ENCODE data around the gene PLXND1. TPM values are rescaled to one million over a fixed set of nuclear protein-coding genes. Genes with fewer than 3 reads are reported as not detected.

Gene PLXND1
- total RNA-seq, 4 donors from 2014 or later = 191 to 351 (median 205) TPM

DNA sequence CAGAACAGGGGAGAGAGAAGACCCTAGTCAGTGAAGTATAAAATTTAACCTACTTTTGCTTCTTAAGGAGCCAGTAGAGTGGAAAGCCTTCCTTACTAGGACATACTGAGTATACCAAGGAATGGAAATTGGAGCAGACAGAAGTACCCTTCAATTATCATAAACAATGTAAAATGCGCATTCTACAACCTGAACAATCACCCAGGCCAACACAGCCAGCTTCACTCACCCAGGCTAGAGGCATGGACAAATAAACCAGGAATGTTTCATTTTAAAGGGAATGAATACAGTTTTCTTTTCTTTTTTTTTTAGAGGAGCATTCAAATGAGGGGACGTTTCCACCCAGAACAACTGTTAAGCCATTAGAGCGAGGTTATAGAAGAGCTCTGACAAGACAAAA is 41.9 kb upstream of the PLXND1 start:
- TF ChIP-seq, protein P1, sequence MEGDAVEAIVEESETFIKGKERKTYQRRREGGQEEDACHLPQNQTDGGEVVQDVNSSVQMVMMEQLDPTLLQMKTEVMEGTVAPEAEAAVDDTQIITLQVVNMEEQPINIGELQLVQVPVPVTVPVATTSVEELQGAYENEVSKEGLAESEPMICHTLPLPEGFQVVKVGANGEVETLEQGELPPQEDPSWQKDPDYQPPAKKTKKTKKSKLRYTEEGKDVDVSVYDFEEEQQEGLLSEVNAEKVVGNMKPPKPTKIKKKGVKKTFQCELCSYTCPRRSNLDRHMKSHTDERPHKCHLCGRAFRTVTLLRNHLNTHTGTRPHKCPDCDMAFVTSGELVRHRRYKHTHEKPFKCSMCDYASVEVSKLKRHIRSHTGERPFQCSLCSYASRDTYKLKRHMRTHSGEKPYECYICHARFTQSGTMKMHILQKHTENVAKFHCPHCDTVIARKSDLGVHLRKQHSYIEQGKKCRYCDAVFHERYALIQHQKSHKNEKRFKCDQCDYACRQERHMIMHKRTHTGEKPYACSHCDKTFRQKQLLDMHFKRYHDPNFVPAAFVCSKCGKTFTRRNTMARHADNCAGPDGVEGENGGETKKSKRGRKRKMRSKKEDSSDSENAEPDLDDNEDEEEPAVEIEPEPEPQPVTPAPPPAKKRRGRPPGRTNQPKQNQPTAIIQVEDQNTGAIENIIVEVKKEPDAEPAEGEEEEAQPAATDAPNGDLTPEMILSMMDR (IDR thresholded peaks at IDR 0.05; ENCODE audit: low read depth) = no peak

DNA sequence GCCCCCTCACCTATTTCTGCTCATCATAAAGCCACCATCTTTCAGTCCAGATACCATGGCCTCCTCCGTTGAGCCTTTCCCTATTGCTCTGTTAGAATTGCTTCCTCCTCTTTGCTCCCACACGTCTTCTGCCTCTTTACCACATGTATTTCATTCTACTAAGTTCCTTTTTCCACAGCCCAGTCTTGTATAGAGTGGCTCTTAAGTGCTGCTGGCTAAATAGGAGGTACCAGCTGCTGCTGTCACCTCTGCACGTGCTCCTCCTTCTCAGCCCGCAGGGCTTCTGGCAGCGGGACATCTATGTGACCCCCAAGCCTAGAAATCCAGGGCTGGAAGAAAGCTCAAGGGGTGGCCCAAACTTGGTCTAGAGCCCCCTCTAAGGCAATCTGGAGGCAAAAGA is 38.8 kb upstream of the PLXND1 start:
- TF ChIP-seq, protein P1 (IDR thresholded peaks at IDR 0.05; ENCODE audit: low read depth) = no peak

DNA sequence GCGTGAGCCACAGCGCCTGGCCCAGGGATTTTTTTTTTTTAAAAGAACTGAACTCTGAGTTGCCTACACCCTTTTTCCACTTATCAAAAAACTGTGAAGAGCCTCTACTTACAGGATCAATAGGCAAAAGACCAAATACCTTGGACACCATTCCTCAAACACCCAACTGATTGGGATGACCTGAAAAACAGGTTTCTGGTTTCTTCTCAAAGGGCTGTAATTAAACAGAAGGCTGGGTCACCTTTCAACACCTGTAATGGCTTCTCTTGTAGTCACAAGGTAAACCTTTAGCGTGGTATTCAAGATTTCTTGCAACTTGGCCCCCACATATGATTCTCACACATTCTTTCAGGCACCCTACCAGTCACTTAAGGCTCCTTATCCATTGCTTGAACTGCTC is 38.4 kb upstream of the PLXND1 start:
- TF ChIP-seq, protein P1 (IDR thresholded peaks at IDR 0.05; ENCODE audit: low read depth) = no peak

DNA sequence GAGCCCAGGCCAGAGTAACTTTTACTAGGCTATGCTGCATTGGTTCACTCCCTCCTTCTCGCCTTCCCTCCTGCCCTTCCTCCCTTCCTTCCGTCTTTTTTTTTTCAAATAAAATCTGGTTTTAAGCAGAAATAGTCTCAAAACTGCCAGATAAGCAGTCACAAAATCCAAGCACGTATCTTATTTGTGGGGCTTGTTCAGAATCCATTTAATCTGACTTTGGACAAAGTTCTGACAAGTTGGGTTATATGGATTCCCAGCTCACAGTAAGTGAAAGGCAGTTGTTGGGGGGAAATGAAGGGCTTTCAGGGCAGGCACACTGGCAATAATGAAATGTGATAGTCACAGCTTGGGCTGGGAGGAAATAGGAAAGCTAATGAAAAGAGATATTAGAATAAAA is 32.0 kb upstream of the PLXND1 start:
- TF ChIP-seq, protein P1 (IDR thresholded peaks at IDR 0.05; ENCODE audit: low read depth) = no peak

DNA sequence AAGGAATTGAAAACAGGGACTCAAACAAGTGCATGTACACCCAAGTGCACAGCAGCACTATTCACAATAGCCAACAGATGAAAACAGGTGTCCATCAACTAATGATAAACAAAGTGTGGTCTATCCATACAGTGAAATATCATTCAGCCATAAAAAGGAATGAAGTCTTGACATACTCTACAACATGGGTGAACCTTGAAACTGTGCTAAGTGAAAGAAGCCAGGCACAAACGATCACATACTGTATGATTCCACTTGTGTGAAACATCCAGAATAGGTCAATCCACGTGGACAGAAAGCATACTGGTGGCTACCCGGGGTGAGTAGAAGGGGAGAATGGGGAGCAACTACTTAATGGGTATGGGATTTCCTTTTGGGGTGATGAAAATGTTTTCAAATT is 29.6 kb upstream of the PLXND1 start:
- TF ChIP-seq, protein P1 (IDR thresholded peaks at IDR 0.05; ENCODE audit: low read depth) = no peak

DNA sequence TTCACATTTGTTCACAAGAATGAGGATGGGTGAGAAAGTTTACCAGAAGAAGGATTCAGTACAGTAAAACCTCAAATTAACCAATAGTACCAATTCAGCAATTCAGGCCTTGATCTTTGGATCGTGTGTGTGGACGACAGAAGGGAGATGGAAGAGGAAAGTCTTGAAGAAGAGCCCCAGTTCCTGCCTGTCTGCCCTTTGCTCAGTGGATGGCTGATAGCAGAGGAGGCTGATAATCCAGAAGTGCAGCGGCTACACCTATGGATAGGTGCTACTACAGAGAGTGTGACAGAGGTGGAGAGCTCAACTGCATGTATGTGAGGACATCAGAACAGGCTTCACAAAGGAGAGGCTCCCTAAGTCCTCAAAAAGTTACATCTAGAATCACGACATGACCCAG is 29.2 kb upstream of the PLXND1 start:
- TF ChIP-seq, protein P1 (IDR thresholded peaks at IDR 0.05; ENCODE audit: low read depth) = no peak

DNA sequence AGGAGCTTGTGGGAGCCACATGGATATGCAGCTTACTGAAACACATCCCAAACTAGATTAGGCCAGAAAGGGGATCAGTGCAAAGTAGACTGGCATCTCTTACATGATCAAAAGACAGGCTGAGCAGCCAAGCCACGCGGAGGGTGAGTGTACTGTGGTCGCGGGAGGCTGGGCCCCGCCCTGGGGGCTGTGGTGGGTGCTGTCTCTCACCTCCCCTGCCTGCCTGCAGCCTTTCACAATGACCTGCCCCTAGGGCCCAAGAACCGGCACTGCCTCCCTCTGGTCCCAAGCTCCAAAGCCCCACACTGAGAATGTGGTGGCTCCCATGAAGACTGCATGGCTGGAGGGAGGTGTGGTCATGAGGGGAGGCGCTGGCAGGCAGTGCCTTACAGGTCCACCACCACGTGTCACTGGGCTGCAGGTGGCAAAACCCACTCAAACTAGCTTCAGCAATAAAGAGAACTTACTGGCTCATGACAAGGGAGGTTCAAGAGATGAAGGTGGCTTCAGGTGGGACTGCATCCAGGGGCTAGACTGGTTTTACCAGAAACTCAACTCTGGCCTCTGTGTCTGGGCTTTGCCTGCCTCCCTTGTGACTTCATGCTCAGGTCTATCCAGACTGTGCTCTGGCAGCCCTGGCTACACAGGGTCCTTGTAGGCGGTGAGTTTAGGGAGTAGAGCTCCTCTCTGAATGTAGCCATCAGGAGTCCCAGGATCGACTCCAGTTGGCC is 27.4 kb upstream of the PLXND1 start:
- TF ChIP-seq, protein P1 (IDR thresholded peaks at IDR 0.05; ENCODE audit: low read depth) = no peak
